ENCODE results near the gene CAPZB. TPM values are rescaled to one million over a fixed set of nuclear protein-coding genes. Genes with fewer than 3 reads are reported as not detected.
A peak's percentile ranks its signal among the peaks of the same experiment; 100 is the strongest.

Gene CAPZB
- total RNA-seq, 1 donor from 2014 or later: 93.6 TPM

DNA sequence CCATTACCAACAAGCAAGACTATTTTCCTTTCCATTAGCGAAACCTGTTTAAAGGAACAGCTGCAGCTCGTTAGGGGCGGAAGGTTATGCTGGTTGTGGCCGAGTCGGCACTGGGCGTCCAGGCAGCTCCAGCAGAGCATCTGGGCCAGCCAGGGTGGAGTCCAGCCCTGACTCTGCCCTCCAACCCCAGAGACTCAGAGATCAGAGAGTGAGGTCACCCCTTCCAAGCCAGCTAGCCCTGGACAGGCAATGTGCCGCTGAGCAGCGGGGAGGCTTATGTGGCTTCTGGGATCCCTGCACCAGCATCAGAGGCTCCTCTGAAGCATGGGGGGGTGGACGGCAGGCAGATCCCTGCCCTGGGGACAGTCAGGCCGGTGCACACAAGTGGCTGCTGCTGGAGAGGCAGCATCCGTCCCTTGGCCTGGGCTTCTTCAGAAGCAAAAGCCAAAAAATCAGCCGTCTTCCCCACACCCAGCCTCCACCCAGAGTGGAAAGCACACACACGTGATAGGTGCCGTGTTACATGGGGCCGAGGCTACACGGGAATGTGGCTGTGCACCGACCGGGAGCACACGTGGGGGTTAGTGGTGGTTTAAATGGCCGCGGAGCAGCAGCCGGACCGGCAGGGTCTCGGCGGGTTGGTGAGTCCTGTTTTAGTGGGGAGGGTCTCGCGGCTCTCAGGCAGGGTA is 143.1 kb downstream of the CAPZB start:
- H3K4me3 ChIP-seq (ENCODE audit: low read depth, low read length): no peak overlapping the region
- H3K36me3 ChIP-seq (ENCODE audit: control insufficient read depth, insufficient read depth, low read length): peaks cover 5% of the 10 kb centered on the region
- no peaks in the 10 kb centered on the region for H3K27me3 ChIP-seq (ENCODE audit: control insufficient read depth, insufficient read depth, low read length)
- DNase-seq (ENCODE audit: low read depth): no peak
- TF ChIP-seq, protein P1, sequence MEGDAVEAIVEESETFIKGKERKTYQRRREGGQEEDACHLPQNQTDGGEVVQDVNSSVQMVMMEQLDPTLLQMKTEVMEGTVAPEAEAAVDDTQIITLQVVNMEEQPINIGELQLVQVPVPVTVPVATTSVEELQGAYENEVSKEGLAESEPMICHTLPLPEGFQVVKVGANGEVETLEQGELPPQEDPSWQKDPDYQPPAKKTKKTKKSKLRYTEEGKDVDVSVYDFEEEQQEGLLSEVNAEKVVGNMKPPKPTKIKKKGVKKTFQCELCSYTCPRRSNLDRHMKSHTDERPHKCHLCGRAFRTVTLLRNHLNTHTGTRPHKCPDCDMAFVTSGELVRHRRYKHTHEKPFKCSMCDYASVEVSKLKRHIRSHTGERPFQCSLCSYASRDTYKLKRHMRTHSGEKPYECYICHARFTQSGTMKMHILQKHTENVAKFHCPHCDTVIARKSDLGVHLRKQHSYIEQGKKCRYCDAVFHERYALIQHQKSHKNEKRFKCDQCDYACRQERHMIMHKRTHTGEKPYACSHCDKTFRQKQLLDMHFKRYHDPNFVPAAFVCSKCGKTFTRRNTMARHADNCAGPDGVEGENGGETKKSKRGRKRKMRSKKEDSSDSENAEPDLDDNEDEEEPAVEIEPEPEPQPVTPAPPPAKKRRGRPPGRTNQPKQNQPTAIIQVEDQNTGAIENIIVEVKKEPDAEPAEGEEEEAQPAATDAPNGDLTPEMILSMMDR (IDR thresholded peaks at IDR 0.05; ENCODE audit: insufficient read depth, low read length, poor library complexity, severe bottlenecking): no peak

DNA sequence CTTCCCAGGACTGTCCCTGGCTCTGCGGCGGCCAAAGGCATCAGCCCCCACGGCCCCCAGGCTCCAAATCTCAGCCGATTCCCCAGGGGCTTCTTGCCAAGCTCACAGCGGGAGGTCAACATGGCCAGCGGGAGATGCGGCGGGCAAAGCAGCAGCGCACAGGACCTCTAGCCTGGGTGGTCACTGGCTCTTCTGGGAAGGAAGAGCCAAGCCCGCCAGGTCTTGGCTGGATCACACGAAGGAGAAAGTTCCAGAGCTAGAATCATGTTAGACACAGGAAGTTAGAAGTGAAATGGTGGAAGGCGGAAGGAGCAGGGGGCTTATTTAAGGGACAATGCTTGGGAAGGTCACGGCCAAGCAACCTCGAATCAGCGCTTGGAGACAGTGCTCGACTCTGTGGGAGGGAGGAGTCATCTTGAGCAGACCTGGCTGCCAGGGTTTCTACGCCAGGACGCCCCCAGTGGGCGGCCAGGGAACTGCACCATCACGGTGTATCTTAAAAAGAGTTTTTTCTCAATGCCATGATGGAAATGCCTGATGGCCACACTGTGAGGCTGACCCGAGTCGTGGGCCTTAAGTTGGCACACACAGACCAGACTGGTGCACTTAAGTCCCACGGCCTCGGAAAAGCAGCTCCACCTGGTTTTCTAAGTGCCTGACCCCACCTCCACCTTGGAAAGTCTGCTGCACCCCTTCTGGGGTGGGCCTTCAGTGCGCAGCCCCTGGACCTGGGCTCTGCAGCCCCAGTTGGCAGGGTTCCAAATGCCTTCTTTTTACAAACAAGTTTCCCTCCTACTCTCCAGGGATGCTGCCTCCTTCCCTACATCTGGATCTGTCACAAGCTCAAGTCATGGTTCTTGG is 143.9 kb downstream of the CAPZB start:
- DNase-seq (ENCODE audit: low read depth): peak; percentile 39
- H3K36me3 ChIP-seq (ENCODE audit: control insufficient read depth, insufficient read depth, low read length): peaks cover 5% of the 10 kb centered on the region
- H3K27me3 ChIP-seq (ENCODE audit: control insufficient read depth, insufficient read depth, low read length): no peaks in the 10 kb centered on the region
- no peak overlapping the region for H3K4me3 ChIP-seq (ENCODE audit: low read depth, low read length)
- TF ChIP-seq, protein P1 (IDR thresholded peaks at IDR 0.05; ENCODE audit: insufficient read depth, low read length, poor library complexity, severe bottlenecking): peak; percentile 82

DNA sequence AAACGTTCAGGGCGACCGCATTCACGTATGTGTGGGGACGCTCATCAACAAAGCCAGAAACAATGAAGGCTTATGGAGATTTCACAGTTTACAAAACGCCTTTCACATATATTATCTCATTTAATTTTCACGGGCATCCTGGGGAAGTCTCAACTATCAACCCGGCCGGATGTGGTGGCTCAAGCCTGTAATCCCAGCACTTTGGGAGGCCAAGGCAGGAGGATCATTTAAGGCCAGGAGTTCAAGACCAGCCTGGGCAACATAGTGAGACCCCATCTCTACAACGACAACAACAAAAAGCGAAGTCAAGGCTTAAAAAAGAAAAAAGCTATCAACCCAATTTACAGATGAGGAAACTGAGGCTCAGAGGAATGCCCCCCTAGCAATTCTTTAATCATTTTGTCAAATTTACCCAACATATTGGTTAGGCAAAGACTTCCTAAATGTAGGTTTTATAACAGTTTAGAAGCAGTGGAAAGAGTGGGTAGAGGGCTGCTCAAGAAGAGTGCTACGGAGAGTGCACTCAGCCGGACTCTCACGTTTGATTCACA is 144.9 kb downstream of the CAPZB start:
- no peak overlapping the region for H3K4me3 ChIP-seq (ENCODE audit: low read depth, low read length)
- TF ChIP-seq, protein P1 (IDR thresholded peaks at IDR 0.05; ENCODE audit: insufficient read depth, low read length, poor library complexity, severe bottlenecking): no peak
- DNase-seq (ENCODE audit: low read depth): no peak
- no peaks in the 10 kb centered on the region for H3K27me3 ChIP-seq (ENCODE audit: control insufficient read depth, insufficient read depth, low read length)
- peaks cover 5% of the 10 kb centered on the region for H3K36me3 ChIP-seq (ENCODE audit: control insufficient read depth, insufficient read depth, low read length)

DNA sequence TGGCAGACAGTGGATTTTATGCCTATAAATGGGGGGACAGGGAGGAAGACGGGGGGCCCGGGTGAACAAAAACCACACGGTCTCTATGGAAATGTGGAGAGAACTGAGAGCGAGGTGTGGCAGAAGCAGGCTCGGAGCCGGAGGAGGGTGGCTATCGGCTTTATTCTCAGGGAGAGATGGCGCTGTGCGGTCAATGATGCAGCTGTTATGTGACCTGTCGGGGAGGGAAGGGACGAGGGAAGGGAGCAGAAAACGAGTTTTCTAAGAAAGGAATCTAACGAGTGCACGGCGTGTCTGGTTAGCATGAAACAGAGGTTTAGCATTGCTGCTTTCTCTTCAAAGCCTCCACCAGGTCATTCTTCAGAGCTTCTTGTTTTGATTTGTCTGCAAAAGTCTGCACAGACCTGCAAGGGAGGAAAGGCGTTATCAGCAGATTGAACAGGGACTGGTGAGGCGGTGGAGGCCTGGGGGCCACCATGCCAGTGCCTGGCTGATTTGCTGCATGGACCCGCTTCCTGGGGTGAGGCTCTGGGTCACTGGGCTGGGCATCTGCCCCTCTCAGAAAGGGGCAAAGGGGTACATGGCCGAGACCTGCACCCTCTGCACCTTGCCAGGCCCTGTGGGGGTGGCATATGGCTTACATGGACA is 146.0 kb downstream of the CAPZB start:
- no peak overlapping the region for H3K4me3 ChIP-seq (ENCODE audit: low read depth, low read length)
- peaks cover 5% of the 10 kb centered on the region for H3K36me3 ChIP-seq (ENCODE audit: control insufficient read depth, insufficient read depth, low read length)
- H3K27me3 ChIP-seq (ENCODE audit: control insufficient read depth, insufficient read depth, low read length): no peaks in the 10 kb centered on the region
- TF ChIP-seq, protein P1 (IDR thresholded peaks at IDR 0.05; ENCODE audit: insufficient read depth, low read length, poor library complexity, severe bottlenecking): no peak
- DNase-seq (ENCODE audit: low read depth): no peak

DNA sequence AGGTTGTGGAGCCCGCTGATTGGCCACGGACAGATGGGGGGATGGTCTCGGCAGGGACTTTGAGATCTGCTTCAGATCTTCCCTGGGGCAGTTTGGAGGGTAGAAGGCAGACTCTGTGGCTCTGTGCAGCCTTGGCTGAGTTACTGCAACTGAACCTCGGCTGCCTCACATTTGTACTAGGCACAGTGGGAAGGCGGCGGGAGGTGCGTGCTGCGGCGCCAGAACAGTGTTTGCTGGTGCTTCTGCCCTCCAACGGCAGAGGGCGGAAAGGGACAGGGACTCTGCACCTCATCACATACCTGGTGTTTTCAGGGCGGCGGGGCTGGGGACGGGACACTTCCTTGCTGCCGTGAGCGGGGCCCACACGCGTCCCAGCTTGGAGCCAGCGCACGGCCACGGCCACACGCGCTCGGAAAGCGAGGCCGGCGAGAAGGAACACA is 147.0 kb downstream of the CAPZB start:
- Histone ChIP-seq H3K27me3 (ENCODE audit: control insufficient read depth, insufficient read depth, low read length) (no peaks in the 10 kb centered on the region), H3K4me3 (ENCODE audit: low read depth, low read length) (no peak overlapping the region), H3K36me3 (ENCODE audit: control insufficient read depth, insufficient read depth, low read length) (peaks cover 3% of the 10 kb centered on the region)
- TF ChIP-seq, protein P1 (IDR thresholded peaks at IDR 0.05; ENCODE audit: insufficient read depth, low read length, poor library complexity, severe bottlenecking): peak; percentile 47
- DNase-seq (ENCODE audit: low read depth): no peak
